ENCODE results near the gene SLC41A1.
A peak's percentile ranks its signal among the peaks of the same experiment; 100 is the strongest.

Gene SLC41A1

GRCh38 chr1:205770618-205771017 lies 42.4 kb downstream of the SLC41A1 start:
- H3K4me3 ChIP-seq (ENCODE audit: low read length) = no peak overlapping the region
- WGBS = 92% methylated on average over 4 of the region's 4 CpGs
- peaks cover 27% of the 10 kb centered on the region for H3K27me3 ChIP-seq (ENCODE audit: insufficient read depth, low read length)
- no peak overlapping the region for H3K9ac ChIP-seq (ENCODE audit: low read depth, low read length)
- H3K9me3 ChIP-seq (ENCODE audit: insufficient read depth, low read depth, low read length) = no peaks in the 10 kb centered on the region
- peaks cover 6% of the 10 kb centered on the region for H3K4me1 ChIP-seq (ENCODE audit: insufficient read depth, low read length)
- no peak overlapping the region for H3K27ac ChIP-seq (ENCODE audit: low read depth, low read length)
- no peaks in the 10 kb centered on the region for H3K36me3 ChIP-seq (ENCODE audit: insufficient read depth, low read length)

DNA sequence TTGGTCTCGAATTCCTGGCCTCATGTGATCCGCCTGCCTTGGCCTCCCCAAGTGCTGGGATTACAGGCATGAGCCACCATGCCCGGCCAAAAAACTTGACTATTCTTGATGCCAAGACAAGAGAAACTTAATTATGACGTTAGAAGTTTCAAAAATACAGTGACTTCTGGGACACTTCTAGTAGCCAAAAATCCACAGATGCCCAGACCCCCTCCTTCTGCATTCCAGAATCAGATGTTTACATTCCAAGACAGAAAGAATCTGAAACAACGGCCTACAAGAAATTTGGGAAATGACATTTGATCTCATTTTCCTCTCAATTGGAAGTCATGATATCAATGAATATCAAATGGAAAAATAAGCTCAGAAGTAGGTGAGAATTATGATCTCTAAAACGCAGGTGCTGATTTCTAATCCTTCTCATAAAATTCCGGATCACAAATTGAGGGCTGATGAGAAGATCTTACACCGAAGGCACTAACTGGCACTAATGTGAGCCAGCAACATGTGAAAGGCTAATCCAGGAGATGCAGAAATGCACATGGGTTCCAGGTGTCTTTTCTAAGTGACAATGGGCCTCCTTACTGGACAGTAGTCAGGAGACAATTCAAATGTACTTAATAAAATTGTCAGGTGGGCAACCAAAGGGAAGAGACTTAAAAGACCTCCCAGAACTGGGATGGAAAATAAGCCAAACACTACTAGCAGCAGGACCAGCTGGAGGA lies 43.2 kb downstream of the SLC41A1 start:
- WGBS = 92% methylated on average over 8 of the region's 8 CpGs
- H3K36me3 ChIP-seq (ENCODE audit: insufficient read depth, low read length) = no peaks in the 10 kb centered on the region

DNA sequence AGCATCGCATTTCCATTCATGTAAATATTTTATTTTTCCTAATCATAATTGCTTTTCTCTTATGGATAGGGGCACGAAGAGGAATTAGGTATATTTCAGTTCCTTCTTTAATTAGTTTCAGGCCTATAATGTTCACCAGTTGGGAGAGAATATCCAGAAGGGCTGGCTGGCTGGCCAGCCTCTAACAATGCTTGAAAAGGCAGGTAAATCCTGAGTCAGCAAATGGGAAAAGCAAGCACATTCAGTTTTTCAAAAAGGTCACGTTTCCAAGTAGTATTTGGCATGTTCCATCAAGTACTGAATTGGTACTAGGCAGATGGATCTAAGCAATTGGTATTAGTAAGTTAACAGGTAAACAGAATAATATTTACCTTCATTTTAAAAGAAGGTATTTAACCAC lies 45.8 kb downstream of the SLC41A1 start:
- H3K27me3 ChIP-seq (ENCODE audit: insufficient read depth, low read length) = no peaks in the 10 kb centered on the region
- no peak overlapping the region for H3K27ac ChIP-seq (ENCODE audit: low read depth, low read length)
- 92% methylated on average over 3 of the region's 3 CpGs for WGBS
- H3K4me3 ChIP-seq (ENCODE audit: low read length) = no peak overlapping the region
- H3K36me3 ChIP-seq (ENCODE audit: insufficient read depth, low read length) = no peaks in the 10 kb centered on the region
- H3K9me3 ChIP-seq (ENCODE audit: insufficient read depth, low read depth, low read length) = no peaks in the 10 kb centered on the region
- H3K9ac ChIP-seq (ENCODE audit: low read depth, low read length) = no peak overlapping the region
- no peaks in the 10 kb centered on the region for H3K4me1 ChIP-seq (ENCODE audit: insufficient read depth, low read length)

More for the DNA sequence above, 43.2 kb downstream of the SLC41A1 start:
- Histone ChIP-seq H3K4me1 (ENCODE audit: insufficient read depth, low read length) (peaks cover 6% of the 10 kb centered on the region), H3K9ac (ENCODE audit: low read depth, low read length) (no peak overlapping the region), H3K27ac (ENCODE audit: low read depth, low read length) (no peak overlapping the region), H3K27me3 (ENCODE audit: insufficient read depth, low read length) (peaks cover 20% of the 10 kb centered on the region), H3K4me3 (ENCODE audit: low read length) (no peak overlapping the region), H3K9me3 (ENCODE audit: insufficient read depth, low read depth, low read length) (no peaks in the 10 kb centered on the region)

- no peak overlapping the region for H3K27ac ChIP-seq (ENCODE audit: low read depth, low read length)
- no peaks in the 10 kb centered on the region for H3K4me1 ChIP-seq (ENCODE audit: insufficient read depth, low read length)
- H3K9ac ChIP-seq (ENCODE audit: low read depth, low read length) = no peak overlapping the region
- no peak overlapping the region for H3K4me3 ChIP-seq (ENCODE audit: low read length)
- no peaks in the 10 kb centered on the region for H3K27me3 ChIP-seq (ENCODE audit: insufficient read depth, low read length)
- WGBS = 93% methylated on average over 3 of the region's 3 CpGs
- no peaks in the 10 kb centered on the region for H3K9me3 ChIP-seq (ENCODE audit: insufficient read depth, low read depth, low read length)
- H3K36me3 ChIP-seq (ENCODE audit: insufficient read depth, low read length) = no peaks in the 10 kb centered on the region
Observed at GRCh38 chr1:205766570-205766969, 46.4 kb downstream of the SLC41A1 start.

GRCh38 chr1:205766038-205766437 lies 47.0 kb downstream of the SLC41A1 start:
- WGBS = 75% methylated on average over 5 of the region's 5 CpGs
- Histone ChIP-seq H3K36me3 (ENCODE audit: insufficient read depth, low read length) (no peaks in the 10 kb centered on the region), H3K27me3 (ENCODE audit: insufficient read depth, low read length) (no peaks in the 10 kb centered on the region), H3K27ac (ENCODE audit: low read depth, low read length) (no peak overlapping the region), H3K9ac (ENCODE audit: low read depth, low read length) (no peak overlapping the region), H3K4me1 (ENCODE audit: insufficient read depth, low read length) (no peaks in the 10 kb centered on the region), H3K4me3 (ENCODE audit: low read length) (no peak overlapping the region), H3K9me3 (ENCODE audit: insufficient read depth, low read depth, low read length) (no peaks in the 10 kb centered on the region)

DNA sequence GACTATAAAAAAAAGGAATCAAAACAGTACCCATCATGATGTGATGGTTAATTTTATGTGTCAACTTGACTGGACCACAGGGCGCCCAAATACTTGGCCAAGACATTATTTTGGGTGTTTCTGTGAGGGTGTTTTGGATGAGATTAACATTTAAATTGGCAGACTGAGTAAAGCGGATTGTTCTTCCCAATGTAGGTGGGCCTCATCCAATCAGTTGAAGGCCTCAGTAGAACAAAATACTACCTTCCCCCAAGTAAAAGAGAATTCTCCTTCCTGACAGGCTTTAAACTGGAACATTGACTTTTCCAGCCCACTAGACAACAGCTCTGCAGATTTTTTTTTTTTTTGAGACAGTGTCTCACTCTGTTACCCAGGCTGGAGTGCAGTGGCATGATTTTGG lies 48.4 kb downstream of the SLC41A1 start:
- no peaks in the 10 kb centered on the region for H3K36me3 ChIP-seq (ENCODE audit: insufficient read depth, low read length)
- no peak overlapping the region for H3K9ac ChIP-seq (ENCODE audit: low read depth, low read length)
- WGBS = 90% methylated on average over 2 of the region's 2 CpGs
- no peak overlapping the region for H3K27ac ChIP-seq (ENCODE audit: low read depth, low read length)
- no peaks in the 10 kb centered on the region for H3K9me3 ChIP-seq (ENCODE audit: insufficient read depth, low read depth, low read length)
- H3K4me3 ChIP-seq (ENCODE audit: low read length) = no peak overlapping the region
- H3K27me3 ChIP-seq (ENCODE audit: insufficient read depth, low read length) = no peaks in the 10 kb centered on the region
- no peaks in the 10 kb centered on the region for H3K4me1 ChIP-seq (ENCODE audit: insufficient read depth, low read length)

DNA sequence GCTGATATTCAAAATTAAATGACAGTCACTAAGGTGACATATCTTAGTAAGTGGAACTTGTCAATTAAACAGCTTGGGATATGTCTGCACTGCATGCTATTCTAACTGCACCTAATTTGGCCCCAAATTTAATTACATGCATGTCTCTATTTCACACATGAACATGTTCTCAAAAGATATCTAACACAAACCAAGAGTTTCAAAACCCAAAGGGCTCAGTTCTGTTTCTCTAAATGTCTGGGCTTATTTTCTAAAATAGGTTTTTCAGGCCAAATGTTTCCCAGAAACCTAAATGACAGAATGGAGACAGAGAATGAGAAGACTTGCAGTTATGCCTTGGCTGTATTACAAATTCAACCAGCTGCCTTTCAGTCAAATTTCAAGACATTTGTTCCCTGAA lies 49.0 kb downstream of the SLC41A1 start:
- Histone ChIP-seq H3K27ac (ENCODE audit: low read depth, low read length) (no peak overlapping the region), H3K4me1 (ENCODE audit: insufficient read depth, low read length) (no peaks in the 10 kb centered on the region), H3K4me3 (ENCODE audit: low read length) (no peak overlapping the region), H3K36me3 (ENCODE audit: insufficient read depth, low read length) (no peaks in the 10 kb centered on the region), H3K9ac (ENCODE audit: low read depth, low read length) (no peak overlapping the region), H3K9me3 (ENCODE audit: insufficient read depth, low read depth, low read length) (no peaks in the 10 kb centered on the region), H3K27me3 (ENCODE audit: insufficient read depth, low read length) (no peaks in the 10 kb centered on the region)

DNA sequence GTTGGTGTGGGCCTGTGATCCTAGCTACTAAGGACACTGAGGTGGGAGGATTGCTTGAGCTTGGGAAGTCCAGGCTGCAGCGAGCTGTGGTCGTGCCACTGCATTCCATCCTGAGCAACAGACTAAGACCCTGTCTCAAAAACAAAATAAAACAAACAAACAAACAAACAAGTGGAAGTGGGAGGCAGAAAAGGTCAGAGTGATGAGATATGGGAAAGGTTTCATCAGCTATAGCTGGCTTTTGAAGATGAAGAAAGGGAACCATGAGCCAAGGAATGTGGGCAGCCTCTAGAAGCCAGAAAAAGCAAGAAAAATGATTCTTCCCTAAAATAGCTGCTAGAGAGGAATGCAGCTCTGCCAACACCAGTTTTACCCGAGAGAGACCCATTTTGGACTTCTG lies 52.4 kb downstream of the SLC41A1 start:
- H3K27ac ChIP-seq (ENCODE audit: low read depth, low read length) = no peak overlapping the region
- no peaks in the 10 kb centered on the region for H3K27me3 ChIP-seq (ENCODE audit: insufficient read depth, low read length)
- H3K36me3 ChIP-seq (ENCODE audit: insufficient read depth, low read length) = no peaks in the 10 kb centered on the region
- H3K9me3 ChIP-seq (ENCODE audit: insufficient read depth, low read depth, low read length) = no peaks in the 10 kb centered on the region
- 89% methylated on average over 3 of the region's 3 CpGs for WGBS
- H3K4me1 ChIP-seq (ENCODE audit: insufficient read depth, low read length) = no peaks in the 10 kb centered on the region
- no peak overlapping the region for H3K4me3 ChIP-seq (ENCODE audit: low read length)
- H3K9ac ChIP-seq (ENCODE audit: low read depth, low read length) = no peak overlapping the region

- Histone ChIP-seq H3K36me3 (ENCODE audit: insufficient read depth, low read length) (no peaks in the 10 kb centered on the region), H3K9ac (ENCODE audit: low read depth, low read length) (no peak overlapping the region), H3K4me3 (ENCODE audit: low read length) (no peak overlapping the region), H3K4me1 (ENCODE audit: insufficient read depth, low read length) (no peaks in the 10 kb centered on the region), H3K27ac (ENCODE audit: low read depth, low read length) (no peak overlapping the region), H3K27me3 (ENCODE audit: insufficient read depth, low read length) (no peaks in the 10 kb centered on the region), H3K9me3 (ENCODE audit: insufficient read depth, low read depth, low read length) (no peaks in the 10 kb centered on the region)
- WGBS = 76% methylated on average over 3 of the region's 3 CpGs
Observed at GRCh38 chr1:205756552-205756951, 56.4 kb downstream of the SLC41A1 start.

- Histone ChIP-seq H3K4me3 (ENCODE audit: low read length) (no peak overlapping the region), H3K9me3 (ENCODE audit: insufficient read depth, low read depth, low read length) (no peaks in the 10 kb centered on the region), H3K36me3 (ENCODE audit: insufficient read depth, low read length) (no peaks in the 10 kb centered on the region), H3K4me1 (ENCODE audit: insufficient read depth, low read length) (no peaks in the 10 kb centered on the region), H3K27ac (ENCODE audit: low read depth, low read length) (no peak overlapping the region), H3K9ac (ENCODE audit: low read depth, low read length) (no peak overlapping the region), H3K27me3 (ENCODE audit: insufficient read depth, low read length) (no peaks in the 10 kb centered on the region)
- WGBS = 85% methylated on average over 4 of the region's 5 CpGs
Observed at GRCh38 chr1:205754857-205755256, 58.1 kb downstream of the SLC41A1 start.

DNA sequence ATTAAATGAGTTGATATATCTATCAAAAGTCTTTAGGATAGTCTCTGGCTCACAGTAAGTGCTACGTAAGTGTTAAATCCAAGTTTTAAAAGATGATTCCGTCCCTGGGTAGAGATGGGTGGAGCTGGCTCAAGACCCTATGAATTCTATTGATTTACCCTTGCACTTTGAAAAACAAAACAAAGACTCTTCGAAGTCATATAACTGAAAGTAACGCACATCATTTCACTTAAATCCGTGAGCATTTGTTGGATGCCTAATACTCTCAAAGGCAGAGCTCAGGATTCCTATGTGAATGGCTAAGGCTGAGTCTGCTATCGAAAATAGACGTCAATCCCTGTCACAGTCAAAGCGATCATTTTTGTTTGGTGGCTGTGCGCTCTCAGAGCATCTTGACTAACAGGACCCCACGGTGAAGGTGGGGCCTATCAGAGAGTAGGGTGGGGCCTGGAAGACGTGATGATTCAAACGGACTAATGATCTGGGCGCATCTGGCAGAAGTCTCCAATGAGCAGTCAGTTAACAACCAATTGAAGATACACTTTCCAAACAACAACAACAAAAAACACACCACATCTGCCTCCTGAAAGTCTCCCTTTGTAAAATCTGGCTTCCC lies 61.9 kb downstream of the SLC41A1 start:
- 86% methylated on average over 13 of the region's 13 CpGs for WGBS
- Histone ChIP-seq H3K4me3 (ENCODE audit: low read length) (no peak overlapping the region), H3K9me3 (ENCODE audit: insufficient read depth, low read depth, low read length) (no peaks in the 10 kb centered on the region), H3K4me1 (ENCODE audit: insufficient read depth, low read length) (peaks cover 20% of the 10 kb centered on the region), H3K9ac (ENCODE audit: low read depth, low read length) (no peak overlapping the region), H3K27me3 (ENCODE audit: insufficient read depth, low read length) (no peaks in the 10 kb centered on the region), H3K27ac (ENCODE audit: low read depth, low read length) (0 out of 2 replicates have a peak overlapping the region, but pooled peaks have one; percentile 87), H3K36me3 (ENCODE audit: insufficient read depth, low read length) (peaks cover 19% of the 10 kb centered on the region)
